ENCODE results near the gene INSYN2A. TPM values are rescaled to one million over a fixed set of nuclear protein-coding genes. Genes with fewer than 3 reads are reported as not detected.

INSYN2A gene
- total RNA-seq, 4 donors from 2014 or later, result 0.27 TPM; not detected in 3

- Histone ChIP-seq H3K4me3 (no peak overlapping the region), H3K4me1 (no peaks in the 10 kb centered on the region), H3K36me3 (no peaks in the 10 kb centered on the region), H3K27ac (no peak overlapping the region), H3K9me3 (no peaks in the 10 kb centered on the region), H3K27me3 (no peaks in the 10 kb centered on the region)
- WGBS, 2 donors (ENCODE audit: low coverage in 1 of 2), result 50 to 62% methylated on average over 1 to 2 of the region's 2 CpGs
- intact Hi-C loops (cut with DNase I; ENCODE audit: low total_unique reads) (no loop called here), in situ Hi-C loops (cut with MboI; ENCODE audit: low pct_ligation_motif_present in 1 of 4, low pct_unique_long_range_greater_than_20kb in 1 of 4, low sequenced_read_pairs in 3 of 4) (no loop called here)
- no peak for DNase-seq
- TF ChIP-seq CTCF (IDR thresholded peaks at IDR 0.05) (no peak), POLR2A (IDR thresholded peaks at IDR 0.05) (no peak), POLR2AphosphoS5 (IDR thresholded peaks at IDR 0.05) (no peak), EP300 (IDR thresholded peaks at IDR 0.05; ENCODE audit: low read depth) (no peak)
Measured at GRCh38 chr10:127148933-127149220, 47.5 kb downstream of the INSYN2A start.

- WGBS, 2 donors (ENCODE audit: low coverage in 1 of 2), result 59 to 68% methylated on average over 13 to 15 of the region's 15 CpGs
- Histone ChIP-seq H3K4me3 (no peak overlapping the region), H3K27me3 (no peaks in the 10 kb centered on the region), H3K27ac (no peak overlapping the region), H3K4me1 (no peaks in the 10 kb centered on the region), H3K9me3 (no peaks in the 10 kb centered on the region), H3K36me3 (no peaks in the 10 kb centered on the region)
- no peak for DNase-seq
- TF ChIP-seq CTCF (IDR thresholded peaks at IDR 0.05) (no peak), EP300 (IDR thresholded peaks at IDR 0.05; ENCODE audit: low read depth) (no peak), POLR2AphosphoS5 (IDR thresholded peaks at IDR 0.05) (no peak), POLR2A (IDR thresholded peaks at IDR 0.05) (no peak)
- in situ Hi-C loops (cut with MboI; ENCODE audit: low pct_ligation_motif_present in 1 of 4, low pct_unique_long_range_greater_than_20kb in 1 of 4, low sequenced_read_pairs in 3 of 4) (no loop called here), intact Hi-C loops (cut with DNase I; ENCODE audit: low total_unique reads) (no loop called here)
Measured at GRCh38 chr10:127148066-127148932, 48.1 kb downstream of the INSYN2A start.

GRCh38 chr10:127146661-127147060 is 49.7 kb downstream of the INSYN2A start:
- no peak for TF ChIP-seq CTCF (IDR thresholded peaks at IDR 0.05)
- no peak for TF ChIP-seq POLR2A (IDR thresholded peaks at IDR 0.05)
- TF ChIP-seq POLR2AphosphoS5 (IDR thresholded peaks at IDR 0.05), result no peak
- no peak for TF ChIP-seq EP300 (IDR thresholded peaks at IDR 0.05; ENCODE audit: low read depth)
- Histone ChIP-seq H3K36me3 (no peaks in the 10 kb centered on the region), H3K27ac (no peak overlapping the region), H3K4me1 (no peaks in the 10 kb centered on the region), H3K27me3 (no peaks in the 10 kb centered on the region), H3K4me3 (no peak overlapping the region), H3K9me3 (no peaks in the 10 kb centered on the region)
- in situ Hi-C loops (cut with MboI; ENCODE audit: low pct_ligation_motif_present in 1 of 4, low pct_unique_long_range_greater_than_20kb in 1 of 4, low sequenced_read_pairs in 3 of 4), result no loop called here
- intact Hi-C loops (cut with DNase I; ENCODE audit: low total_unique reads), result no loop called here
- no peak for DNase-seq
- 89 to 93% methylated on average over 6 to 9 of the region's 9 CpGs for WGBS, 2 donors (ENCODE audit: low coverage in 1 of 2)
